Peyer's patch (tissue), 4 donors: ENCODE measurements around the gene APLNR.

Experiments
- CTCF ChIP-seq, 6 experiments: fragments of 450-650 bp in 4 of 6; fragments of 200-600 bp in 2 of 6; sonication (generic) in 1 of 6; IDR thresholded peaks; one replicate each; pipeline ENCODE4 v1.5.1; 2017 to 2019; ENCODE audit warnings: antibody characterized with exemption in 6 of 6, mild to moderate bottlenecking in 3 of 6, moderate library complexity in 1 of 6
- POLR2A ChIP-seq, 2 donors: fragments of 450-650 bp; IDR thresholded peaks; one replicate each; pipeline ENCODE4 v1.5.1; 2017; ENCODE audit warnings: antibody characterized with exemption in 2 of 2, mild to moderate bottlenecking in 2 of 2, moderate library complexity in 2 of 2

DNA sequence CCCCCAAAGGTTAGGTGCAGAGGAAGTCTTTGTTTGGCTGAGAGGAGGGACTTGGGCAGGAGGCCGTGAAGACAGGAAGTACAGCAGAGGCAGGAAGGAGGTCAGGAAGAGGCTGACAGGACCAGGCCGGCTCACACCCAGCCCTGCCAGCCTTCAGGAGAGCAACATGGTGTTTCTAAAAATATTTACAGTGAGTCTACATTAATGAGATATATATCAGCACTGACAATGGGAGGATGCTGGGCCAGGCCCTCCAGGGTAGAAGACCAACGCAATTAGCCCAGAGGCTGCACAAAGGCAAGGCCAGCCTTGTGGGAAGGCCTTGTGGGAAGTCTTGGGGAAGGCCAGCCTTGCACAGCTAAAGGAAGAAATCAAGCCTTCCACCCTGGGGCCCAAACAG lies 7.9 kb upstream of the APLNR start:
- no peak for TF ChIP-seq POLR2A (IDR thresholded peaks at IDR 0.05)
- TF ChIP-seq CTCF (IDR thresholded peaks at IDR 0.05): no peak
